ENCODE results near the gene CUTA. TPM values are rescaled to one million over a fixed set of nuclear protein-coding genes. Genes with fewer than 3 reads are reported as not detected.
"Not testable (repeated sequence)": the region's sequence is repeated elsewhere in the genome, so short reads cannot be mapped to it uniquely, and the experiment has no call there.

The CUTA gene
- total RNA-seq, 1 donor from 2014 or later = 153 TPM

DNA sequence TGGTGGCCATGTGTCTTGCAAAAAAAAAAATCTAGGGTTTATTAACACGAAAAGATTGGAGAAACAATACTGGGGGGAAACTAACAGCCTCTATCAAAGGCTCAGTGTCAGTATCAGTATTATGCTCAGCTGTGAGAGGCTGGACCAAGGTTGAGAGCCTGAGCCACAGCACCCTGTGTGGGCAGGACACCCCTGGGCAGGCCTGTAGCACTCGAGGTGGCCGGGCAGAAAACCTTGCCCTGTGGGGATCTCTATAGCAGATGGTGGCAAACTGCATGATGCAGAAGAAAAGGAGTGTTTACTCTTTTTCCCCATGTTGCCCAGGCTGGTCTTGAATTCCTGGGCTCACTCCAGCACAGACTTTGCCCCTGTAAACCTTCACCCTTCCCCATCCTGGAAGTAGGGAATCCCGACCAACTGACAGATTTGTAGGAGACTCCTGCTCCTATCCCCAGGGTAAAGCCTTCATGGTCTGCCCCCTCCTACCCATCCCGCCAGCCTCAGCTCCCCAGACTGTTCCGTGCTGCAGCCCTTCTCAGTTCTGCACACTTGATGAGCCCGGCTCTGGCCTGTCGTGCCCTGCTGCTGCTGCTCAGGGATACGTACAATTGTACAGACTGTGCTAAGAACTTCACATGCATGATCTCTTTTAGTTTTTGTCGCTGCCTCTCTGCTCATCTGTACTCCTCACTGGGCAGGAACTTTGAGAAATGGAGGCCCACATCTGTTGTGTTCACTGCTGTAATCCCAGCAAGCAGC is 34.3 kb downstream of the CUTA start:
- Histone ChIP-seq H3K4me3 (no peak overlapping the region), H3K36me3 (no peaks in the 10 kb centered on the region), H3K4me1 (no peaks in the 10 kb centered on the region), H3K27me3 (ENCODE audit: low read depth) (no peaks in the 10 kb centered on the region), H3K27ac (no peak overlapping the region), H3K9me3 (no peaks in the 10 kb centered on the region)
- DNase-seq = no peak
- intact Hi-C loops (cut with DNase I) = no loop called here
- ATAC-seq = peak in 1 of 2 donors; percentile 9
- TF ChIP-seq CTCF (IDR thresholded peaks at IDR 0.05) = no peak

DNA sequence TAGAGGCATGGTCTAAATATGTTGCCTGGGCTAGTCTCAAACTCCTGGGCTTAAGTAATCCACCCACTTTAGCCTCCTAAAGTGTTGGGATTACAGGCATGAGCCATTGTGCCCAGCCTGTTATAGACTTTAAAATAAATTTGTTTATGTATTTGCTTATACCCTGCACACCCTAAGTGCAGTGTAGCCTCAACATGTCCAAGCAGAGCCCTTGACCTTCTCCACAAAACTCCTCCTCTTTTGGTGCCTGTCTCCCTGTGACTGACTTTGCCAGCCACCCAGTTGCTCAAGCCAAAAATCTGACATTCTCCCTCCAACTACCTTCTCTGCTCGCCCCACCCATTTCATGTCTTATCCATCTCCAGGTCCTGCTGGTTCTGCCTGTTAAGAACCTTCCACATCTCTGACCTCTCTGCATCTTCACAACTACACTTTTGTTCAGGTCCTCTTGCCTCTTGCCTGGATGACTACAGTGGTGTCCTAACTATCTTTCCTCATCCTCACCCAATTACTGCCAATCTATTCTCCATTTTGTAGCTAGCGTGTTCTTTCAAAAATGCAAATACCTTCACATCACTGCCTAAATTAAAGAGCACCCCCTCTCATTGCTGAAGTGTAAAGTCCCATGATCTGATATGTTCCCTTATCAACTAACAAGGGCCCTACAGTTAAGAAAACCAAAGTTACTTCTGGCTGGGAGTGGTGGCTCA is 37.5 kb downstream of the CUTA start:
- Histone ChIP-seq H3K27me3 (ENCODE audit: low read depth) (no peaks in the 10 kb centered on the region), H3K4me3 (no peak overlapping the region), H3K4me1 (peaks cover 10% of the 10 kb centered on the region), H3K36me3 (no peaks in the 10 kb centered on the region), H3K27ac (no peak overlapping the region), H3K9me3 (no peaks in the 10 kb centered on the region)
- DNase-seq = no peak
- no peak for TF ChIP-seq CTCF (IDR thresholded peaks at IDR 0.05)
- no peak for ATAC-seq
- intact Hi-C loops (cut with DNase I) = no loop called here

DNA sequence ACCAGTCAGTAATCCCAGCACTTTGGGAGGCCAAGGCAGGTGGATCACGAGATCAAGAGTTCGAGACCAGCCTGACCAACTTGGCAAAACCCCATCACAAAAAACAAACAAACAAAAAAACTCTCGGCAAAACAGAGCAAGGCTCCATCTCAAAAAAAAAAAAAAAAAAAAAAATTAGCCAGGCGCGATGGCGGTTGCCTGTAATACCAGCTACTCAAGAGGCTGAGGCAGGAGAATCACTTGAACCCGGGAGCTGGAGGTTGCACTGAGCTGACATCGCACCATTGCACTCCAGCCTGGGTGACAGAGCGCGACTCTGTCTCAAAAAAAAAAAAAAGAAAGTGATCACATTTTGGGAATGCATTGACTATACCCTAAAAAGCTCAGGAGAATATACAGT is 38.7 kb downstream of the CUTA start:
- H3K36me3 ChIP-seq; H3K4me3 ChIP-seq; intact Hi-C loops (cut with DNase I); ATAC-seq; H3K27ac ChIP-seq; H3K27me3 ChIP-seq (ENCODE audit: low read depth); H3K9me3 ChIP-seq; DNase-seq: not testable (repeated sequence)
- H3K4me1 ChIP-seq = peaks cover 22% of the 10 kb centered on the region

GRCh38 chr6:33377171-33377570 is 40.7 kb downstream of the CUTA start:
- Histone ChIP-seq H3K27ac (no peak overlapping the region), H3K4me1 (peaks cover 28% of the 10 kb centered on the region)

DNA sequence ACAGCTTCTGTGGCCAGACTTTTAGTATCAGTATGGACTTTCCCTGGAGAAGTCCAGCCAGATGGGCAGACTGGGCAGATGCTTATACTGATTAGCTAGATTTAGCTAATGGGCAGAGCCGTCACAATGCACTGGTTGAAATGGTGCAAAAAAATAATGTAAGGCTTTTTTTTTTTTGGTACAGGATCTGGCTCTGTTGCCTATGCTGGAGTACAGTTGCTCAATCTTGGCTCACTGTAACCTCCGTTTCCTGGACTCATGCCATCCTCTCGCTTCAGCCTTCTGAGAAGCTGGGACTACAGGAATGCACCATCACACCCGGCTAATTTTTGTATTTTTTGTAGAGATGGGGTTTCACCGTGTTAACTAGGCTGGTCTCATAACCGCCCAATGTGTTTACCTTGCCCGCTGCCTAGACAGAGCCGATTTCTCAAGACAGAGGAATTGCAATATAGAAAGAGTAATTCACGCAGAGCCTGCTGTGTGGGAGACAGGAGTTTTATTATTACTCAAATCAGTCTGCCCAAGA is 42.7 kb downstream of the CUTA start:
- H3K27me3 ChIP-seq (ENCODE audit: low read depth) = no peaks in the 10 kb centered on the region
- peak; percentile 73 for DNase-seq
- H3K4me3 ChIP-seq = peak overlapping the region; percentile 9
- intact Hi-C loops (cut with DNase I) = no loop called here
- H3K4me1 ChIP-seq = peaks cover 28% of the 10 kb centered on the region
- H3K9me3 ChIP-seq = no peaks in the 10 kb centered on the region
- H3K36me3 ChIP-seq = no peaks in the 10 kb centered on the region
- peak; percentile 89 to 94 for ATAC-seq
- peak overlapping the region; percentile 79 for H3K27ac ChIP-seq
- no peak for TF ChIP-seq CTCF (IDR thresholded peaks at IDR 0.05)

More at GRCh38 chr6:33377171-33377570, 40.7 kb downstream of the CUTA start:
- DNase-seq (no peak), ATAC-seq (no peak)
- intact Hi-C loops (cut with DNase I) = no loop called here
- no peaks in the 10 kb centered on the region for H3K9me3 ChIP-seq
- no peak overlapping the region for H3K4me3 ChIP-seq
- H3K27me3 ChIP-seq (ENCODE audit: low read depth) = no peaks in the 10 kb centered on the region
- no peaks in the 10 kb centered on the region for H3K36me3 ChIP-seq
- TF ChIP-seq CTCF (IDR thresholded peaks at IDR 0.05) = no peak

Data from lower lobe of right lung (tissue), 2 donors.